Fibroblast of lung (primary cell): ENCODE results near the gene HOXC12.

Experiments used
- CTCF ChIP-seq, 2 donors: IDR thresholded peaks in 1 of 2; conservative IDR thresholded peaks in 1 of 2; 1 replicate in 1 of 2; 2 replicates in 1 of 2; pipeline ENCODE4 v1.5.1; 2011 to 2012; ENCODE audit warnings: low read length in 2 of 2, control low read depth in 1 of 2, inconsistent platforms in 1 of 2, low read depth in 1 of 2, mild to moderate bottlenecking in 1 of 2
- EZH2 ChIP-seq: IDR thresholded peaks from 2 replicates; pipeline ENCODE4 v1.5.1; 2012; ENCODE audit warnings: low read length, control low read depth, mild to moderate bottlenecking; ENCODE audit errors: missing control alignments

DNA sequence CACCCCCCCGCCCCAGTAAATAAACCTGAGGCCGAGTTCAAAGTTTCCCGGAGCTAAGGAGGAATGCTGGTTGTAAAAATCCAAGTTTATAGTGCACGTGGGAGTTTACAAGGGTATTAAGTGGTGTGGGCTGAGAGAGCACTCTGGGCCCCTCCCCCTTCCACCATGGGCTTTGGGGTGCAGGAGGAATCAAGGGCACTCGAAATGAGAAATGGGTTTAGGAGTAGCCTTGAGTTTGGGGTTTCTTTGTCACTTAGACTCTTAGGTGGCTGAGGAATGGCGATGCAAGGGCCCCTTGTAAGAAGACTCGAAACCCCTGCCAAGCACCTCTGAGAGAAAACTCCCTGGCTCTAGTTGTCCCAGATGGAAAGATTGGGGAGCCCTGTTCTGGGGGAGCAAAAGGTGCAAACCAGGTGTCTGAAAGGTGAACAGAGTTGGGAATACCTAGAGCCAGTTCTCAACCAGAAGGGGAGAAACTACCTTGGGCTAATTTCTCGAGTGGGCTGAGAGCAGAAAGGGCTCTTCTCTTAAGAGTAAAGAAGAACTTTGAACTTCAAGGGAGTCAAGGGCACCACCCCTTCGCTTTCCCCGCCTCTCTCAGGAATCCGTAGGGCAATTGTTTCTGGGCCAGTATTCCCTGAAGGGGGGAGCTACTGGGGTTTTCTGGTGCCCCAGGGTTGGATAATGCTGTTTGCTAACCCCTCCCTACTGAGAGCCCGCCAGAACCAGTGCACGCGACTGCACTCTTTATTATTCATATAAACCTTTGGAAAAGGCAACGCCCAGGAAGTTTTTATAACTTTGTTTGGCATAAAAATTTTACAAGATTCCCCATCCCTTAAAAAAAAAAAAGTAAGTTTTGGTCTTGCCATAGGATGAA is 24.0 kb downstream of the HOXC12 start:
- TF ChIP-seq CTCF (conservative IDR thresholded peaks at IDR 0.05 in 1 of 2, IDR thresholded peaks at IDR 0.05 in 1 of 2; ENCODE audit: low read depth in 1 of 2, low read length in 2 of 2) (no peak), EZH2 (no peak)
